Fibroblast of pulmonary artery (primary cell): Measurements from ENCODE around the gene TSPAN15.
A peak's percentile ranks its signal among the peaks of the same experiment; 100 is the strongest.

ENCODE experiments used
- DNase-seq: peaks from one replicate; pipeline ENCODE4 v3.0.0-alpha.2; 2010; ENCODE audit warnings: low read depth
- H3K4me3 ChIP-seq: replicated peaks from 2 replicates; pipeline ENCODE4 v1.5.1; 2011; ENCODE audit warnings: low read depth, mild to moderate bottlenecking, control low read depth, low read length, moderate library complexity
- TF ChIP-seq, protein P1 (sequence below): IDR thresholded peaks from 2 replicates; pipeline ENCODE4 v1.5.1; 2011; ENCODE audit warnings: mild to moderate bottlenecking, control low read depth, low read length, inconsistent platforms; ENCODE audit errors: missing control alignments

Gene TSPAN15

GRCh38 chr10:69411476-69411875, 39.8 kb upstream of the TSPAN15 start:
- TF ChIP-seq, protein P1, sequence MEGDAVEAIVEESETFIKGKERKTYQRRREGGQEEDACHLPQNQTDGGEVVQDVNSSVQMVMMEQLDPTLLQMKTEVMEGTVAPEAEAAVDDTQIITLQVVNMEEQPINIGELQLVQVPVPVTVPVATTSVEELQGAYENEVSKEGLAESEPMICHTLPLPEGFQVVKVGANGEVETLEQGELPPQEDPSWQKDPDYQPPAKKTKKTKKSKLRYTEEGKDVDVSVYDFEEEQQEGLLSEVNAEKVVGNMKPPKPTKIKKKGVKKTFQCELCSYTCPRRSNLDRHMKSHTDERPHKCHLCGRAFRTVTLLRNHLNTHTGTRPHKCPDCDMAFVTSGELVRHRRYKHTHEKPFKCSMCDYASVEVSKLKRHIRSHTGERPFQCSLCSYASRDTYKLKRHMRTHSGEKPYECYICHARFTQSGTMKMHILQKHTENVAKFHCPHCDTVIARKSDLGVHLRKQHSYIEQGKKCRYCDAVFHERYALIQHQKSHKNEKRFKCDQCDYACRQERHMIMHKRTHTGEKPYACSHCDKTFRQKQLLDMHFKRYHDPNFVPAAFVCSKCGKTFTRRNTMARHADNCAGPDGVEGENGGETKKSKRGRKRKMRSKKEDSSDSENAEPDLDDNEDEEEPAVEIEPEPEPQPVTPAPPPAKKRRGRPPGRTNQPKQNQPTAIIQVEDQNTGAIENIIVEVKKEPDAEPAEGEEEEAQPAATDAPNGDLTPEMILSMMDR = no peak
- H3K4me3 ChIP-seq = no peak overlapping the region
- DNase-seq = no peak

DNA sequence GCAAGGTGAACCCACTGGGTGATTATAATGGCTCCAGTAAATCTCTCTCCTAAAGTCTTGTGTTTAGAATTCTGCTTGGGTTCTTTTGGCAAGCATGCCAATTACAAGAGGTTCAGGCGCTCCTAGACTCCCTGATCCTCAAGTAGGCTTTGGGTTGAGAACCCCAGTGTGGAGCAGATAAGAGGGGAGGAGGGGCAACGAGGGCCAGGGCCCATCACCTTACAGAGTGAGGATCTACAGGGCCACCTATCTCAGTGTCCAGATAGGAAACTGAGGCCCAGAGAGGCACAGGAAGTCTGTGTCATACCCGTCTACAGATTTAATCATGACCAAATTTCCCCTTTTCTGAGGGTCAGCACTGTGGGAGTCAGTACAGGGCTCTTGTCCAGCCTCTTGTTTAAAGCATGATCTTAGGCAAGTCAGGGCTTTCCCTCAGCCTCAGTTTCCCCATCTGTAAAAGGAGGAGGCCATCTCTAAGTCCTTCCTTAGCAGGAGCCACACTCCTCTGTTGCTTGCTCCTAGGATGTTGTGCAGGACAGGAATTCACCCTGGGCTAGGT, 39.0 kb upstream of the TSPAN15 start:
- H3K4me3 ChIP-seq = no peak overlapping the region
- DNase-seq = no peak
- TF ChIP-seq, protein P1 = no peak

GRCh38 chr10:69413221-69413865, 37.9 kb upstream of the TSPAN15 start:
- no peak overlapping the region for H3K4me3 ChIP-seq
- peak; percentile 82 for DNase-seq
- TF ChIP-seq, protein P1 = peak; percentile 72

DNA sequence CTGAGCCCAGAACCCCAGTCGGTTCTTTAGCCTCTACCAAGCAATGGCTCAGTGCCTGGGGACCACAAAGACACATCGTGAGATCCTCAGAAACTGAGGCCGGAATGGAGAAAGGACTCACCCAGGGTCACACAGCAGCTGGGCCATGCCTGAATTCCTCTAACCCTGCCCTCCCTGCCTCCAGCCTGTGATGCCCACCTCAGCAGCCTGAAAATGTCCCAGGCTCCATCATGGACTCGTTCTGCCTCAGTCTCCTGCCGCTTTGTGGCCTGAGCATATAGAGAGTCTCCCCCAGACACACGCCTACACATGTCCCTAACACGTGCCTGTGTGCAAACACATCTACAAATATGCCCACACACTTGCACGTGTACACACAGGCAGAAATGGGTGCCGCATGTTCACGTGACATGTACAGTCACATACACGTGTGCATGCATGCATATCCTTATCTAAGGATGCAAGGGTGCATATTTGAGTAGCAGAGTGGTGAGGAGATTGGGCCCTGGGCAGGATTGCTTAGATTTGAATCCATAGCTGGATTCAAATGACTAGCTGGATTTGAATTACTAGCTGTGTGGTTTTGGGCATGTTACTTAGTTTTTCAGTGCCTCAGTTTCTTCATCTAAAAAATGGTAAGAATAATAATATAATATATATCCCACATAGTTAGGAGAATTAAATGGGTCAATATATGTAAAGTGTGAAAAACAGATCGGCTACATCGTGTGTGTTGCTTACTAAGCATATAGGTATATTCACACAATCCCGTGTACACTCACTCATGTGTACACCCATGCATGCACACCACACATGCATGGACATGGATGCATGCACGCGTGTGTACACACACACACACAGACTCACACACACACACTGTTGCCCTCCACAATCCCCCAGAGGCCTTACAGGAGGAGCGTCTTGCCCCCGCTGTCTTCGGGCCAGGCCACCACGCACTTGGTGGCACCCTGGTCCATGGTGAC, 36.9 kb upstream of the TSPAN15 start:
- TF ChIP-seq, protein P1 = no peak
- DNase-seq = no peak
- no peak overlapping the region for H3K4me3 ChIP-seq

- no peak overlapping the region for H3K4me3 ChIP-seq
- TF ChIP-seq, protein P1 = no peak
- no peak for DNase-seq
Measured at GRCh38 chr10:69415049-69415448, 36.2 kb upstream of the TSPAN15 start.

DNA sequence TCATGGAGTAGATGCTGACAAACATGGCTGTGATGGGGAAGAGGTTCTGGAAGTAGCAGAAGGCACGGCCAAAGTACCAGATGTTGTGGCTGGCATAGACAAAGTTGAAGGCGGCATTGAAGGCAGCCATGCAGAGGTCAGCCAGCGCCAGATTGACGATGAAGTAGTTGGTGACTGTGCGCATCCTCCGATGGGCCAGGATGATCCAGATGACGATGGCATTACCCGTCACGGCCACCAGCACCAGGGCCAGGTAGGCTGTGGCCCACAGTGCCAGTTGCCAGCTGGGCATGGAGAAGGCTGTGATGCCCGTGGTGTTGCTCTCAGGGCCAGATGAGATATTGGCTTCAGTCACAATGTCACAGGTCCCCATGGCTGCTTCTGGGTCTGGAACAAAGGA, 35.3 kb upstream of the TSPAN15 start:
- TF ChIP-seq, protein P1 = no peak
- no peak for DNase-seq
- no peak overlapping the region for H3K4me3 ChIP-seq
